H9 (cell line): ENCODE data around the gene PPIF. TPM values are rescaled to one million over a fixed set of nuclear protein-coding genes. Genes with fewer than 3 reads are reported as not detected.

Experiments used
- DNase-seq: peaks from one replicate; pipeline ENCODE4 v3.0.0-alpha.2; 2017
- H2AFZ ChIP-seq: one replicate; pipeline ENCODE4 v1.6.1; 2013; ENCODE audit warnings: mild to moderate bottlenecking, low read length, control low read depth, moderate library complexity
- H2AK5ac ChIP-seq: 2 replicates; pipeline ENCODE4 v1.6.1; 2013; ENCODE audit warnings: low read length, control low read depth, mixed read lengths; ENCODE audit not compliant: insufficient read length
- H2BK120ac ChIP-seq: one replicate; pipeline ENCODE4 v1.6.1; 2013; ENCODE audit warnings: low read depth, mild to moderate bottlenecking, low read length, control low read depth, inconsistent platforms; ENCODE audit not compliant: poor library complexity, severe bottlenecking
- H2BK12ac ChIP-seq: 2 replicates; pipeline ENCODE4 v1.6.1; 2013; ENCODE audit warnings: low read length, control low read depth, mixed read lengths, low read depth; ENCODE audit not compliant: insufficient read length
- H2BK15ac ChIP-seq: 2 replicates; pipeline ENCODE4 v1.6.1; 2013; ENCODE audit warnings: low read depth, low read length, control low read depth
- H2BK20ac ChIP-seq: one replicate; pipeline ENCODE4 v1.6.1; 2013; ENCODE audit warnings: low read depth, mild to moderate bottlenecking, low read length, control low read depth, inconsistent platforms; ENCODE audit not compliant: poor library complexity, severe bottlenecking
- H2BK5ac ChIP-seq: 2 replicates; pipeline ENCODE4 v1.6.1; 2013; ENCODE audit warnings: low read length, control low read depth, mixed read lengths; ENCODE audit not compliant: insufficient read length
- H3K14ac ChIP-seq: 2 replicates; pipeline ENCODE4 v1.6.1; 2013; ENCODE audit warnings: low read length, control low read depth; ENCODE audit not compliant: insufficient read depth
- H3K18ac ChIP-seq: 2 replicates; pipeline ENCODE4 v1.6.1; 2013; ENCODE audit warnings: low read depth, mild to moderate bottlenecking, mixed read lengths, low read length, control low read depth; ENCODE audit not compliant: insufficient read length
- H3K23ac ChIP-seq: 2 replicates; pipeline ENCODE4 v1.6.1; 2013; ENCODE audit warnings: low read length, control low read depth, mixed read lengths, low read depth; ENCODE audit not compliant: insufficient read length
- H3K23me2 ChIP-seq: 2 replicates; pipeline ENCODE4 v1.6.1; 2013; ENCODE audit warnings: low read depth, mild to moderate bottlenecking, mixed read lengths, low read length, control low read depth; ENCODE audit not compliant: insufficient read length, poor library complexity, severe bottlenecking
- H3K27ac ChIP-seq: 2 replicates; pipeline ENCODE4 v1.5.1; 2013; ENCODE audit warnings: low read length, control low read depth, mixed read lengths, low read depth; ENCODE audit not compliant: insufficient read length
- H3K27me3 ChIP-seq: 2 replicates; pipeline ENCODE4 v1.6.1; 2013; ENCODE audit warnings: low read length, control low read depth, inconsistent platforms; ENCODE audit not compliant: insufficient read depth
- H3K4ac ChIP-seq: 2 replicates; pipeline ENCODE4 v1.6.1; 2013; ENCODE audit warnings: low read depth, mild to moderate bottlenecking, control low read depth, inconsistent platforms, low read length, moderate library complexity
- H3K4me1 ChIP-seq: 2 replicates; pipeline ENCODE4 v1.6.1; 2013; ENCODE audit warnings: low read length, control low read depth, inconsistent platforms; ENCODE audit not compliant: insufficient read depth
- H3K4me2 ChIP-seq: 2 replicates; pipeline ENCODE4 v1.6.1; 2013; ENCODE audit warnings: low read length, control low read depth, mixed read lengths; ENCODE audit not compliant: insufficient read length, insufficient read depth
- H3K56ac ChIP-seq: 2 replicates; pipeline ENCODE4 v1.6.1; 2013; ENCODE audit warnings: low read depth, mild to moderate bottlenecking, mixed read lengths, low read length, control low read depth; ENCODE audit not compliant: insufficient read length
- H3K79me1 ChIP-seq: 2 replicates; pipeline ENCODE4 v1.6.1; 2013; ENCODE audit warnings: low read depth, mild to moderate bottlenecking, moderate library complexity, low read length, control low read depth, inconsistent platforms; ENCODE audit not compliant: insufficient read depth, poor library complexity, severe bottlenecking
- H3K79me2 ChIP-seq: 2 replicates; pipeline ENCODE4 v1.6.1; 2013; ENCODE audit warnings: low read length, control low read depth, inconsistent platforms; ENCODE audit not compliant: insufficient read depth
- H3K9ac ChIP-seq: 2 replicates; pipeline ENCODE4 v1.6.1; 2013; ENCODE audit warnings: low read length, control low read depth, mixed read lengths; ENCODE audit not compliant: insufficient read length; ENCODE audit errors: extremely low read depth
- H3K9me3 ChIP-seq: one replicate; pipeline ENCODE4 v1.6.1; 2013; ENCODE audit warnings: low read depth, low read length, inconsistent platforms; ENCODE audit not compliant: control insufficient read depth
- H3T11ph ChIP-seq: one replicate; pipeline ENCODE4 v1.6.1; 2013; ENCODE audit warnings: mild to moderate bottlenecking, low read length, control low read depth, inconsistent platforms
- H4K20me1 ChIP-seq: one replicate; pipeline ENCODE4 v1.6.1; 2013; ENCODE audit not compliant: control insufficient read depth, insufficient read length, insufficient read depth
- H4K5ac ChIP-seq: 2 replicates; pipeline ENCODE4 v1.6.1; 2013; ENCODE audit warnings: low read depth, mild to moderate bottlenecking, mixed read lengths, low read length, control low read depth; ENCODE audit not compliant: insufficient read length
- H4K8ac ChIP-seq: replicated peaks from 2 replicates; pipeline ENCODE4 v1.6.1; 2013; ENCODE audit warnings: low read length, control low read depth, mixed read lengths, low read depth; ENCODE audit not compliant: insufficient read length
- H4K91ac ChIP-seq: 2 replicates; pipeline ENCODE4 v1.6.1; 2013; ENCODE audit warnings: low read depth, mild to moderate bottlenecking, moderate library complexity, mixed read lengths, low read length, control low read depth; ENCODE audit not compliant: insufficient read length
- H3K27ac Mint-ChIP-seq, 3 experiments: 2 replicates in 2 of 3; 3 replicates in 1 of 3; pipeline ENCODE4 v1.8.0; 2020 to 2021; ENCODE audit warnings: mixed read lengths in 3 of 3, mild to moderate bottlenecking in 1 of 3, moderate library complexity in 1 of 3
- H3K27me3 Mint-ChIP-seq: 2 replicates; pipeline ENCODE4 v1.8.0; 2021; ENCODE audit warnings: low read depth, mild to moderate bottlenecking, moderate library complexity, mixed read lengths
- H3K36me3 Mint-ChIP-seq, 3 experiments: 2 replicates in 2 of 3; 3 replicates in 1 of 3; pipeline ENCODE4 v1.8.0; 2020 to 2021; ENCODE audit warnings: low read depth in 3 of 3, mixed read lengths in 3 of 3; ENCODE audit not compliant: insufficient read depth in 1 of 3
- H3K4me1 Mint-ChIP-seq, 2 experiments: 2 replicates each; pipeline ENCODE4 v1.8.0; 2020; ENCODE audit warnings: mixed read lengths in 2 of 2
- H3K4me3 Mint-ChIP-seq, 2 experiments: 2 replicates in 1 of 2; 3 replicates in 1 of 2; pipeline ENCODE4 v1.8.0; 2020 to 2021; ENCODE audit warnings: mild to moderate bottlenecking in 2 of 2, mixed read lengths in 2 of 2, moderate library complexity in 1 of 2
- H3K9me3 Mint-ChIP-seq, 2 experiments: 2 replicates in 1 of 2; 3 replicates in 1 of 2; pipeline ENCODE4 v1.8.0; 2020; ENCODE audit warnings: mild to moderate bottlenecking in 2 of 2, mixed read lengths in 2 of 2, moderate library complexity in 1 of 2
- WGBS: extraction: QIAGEN DNeasy Blood & Tissue Kit; methylation state at CpG from one replicate; pipeline ENCODE4 v1.1.7; 2013; ENCODE audit warnings: missing lambda C conversion rate, low lambda C conversion rate, mixed read lengths; ENCODE audit not compliant: insufficient read length; ENCODE audit errors: extremely low coverage; 5-methylcytosine and 5-hydroxymethylcytosine counted together
- total RNA-seq: library from RNA; stranded (reverse); gene quantifications from 2 replicates; pipeline ENCODE4 v1.2.1, GENCODE V29; 2021
- TF ChIP-seq, protein P1 (sequence below): fragments of 200-600 bp; sonication (generic); conservative IDR thresholded peaks from 3 replicates; pipeline ENCODE4 v1.8.0; 2021; ENCODE audit warnings: antibody characterized with exemption, mild to moderate bottlenecking

PPIF gene
- total RNA-seq, 1 experiment from 2014 or later, result 79.7 TPM

DNA sequence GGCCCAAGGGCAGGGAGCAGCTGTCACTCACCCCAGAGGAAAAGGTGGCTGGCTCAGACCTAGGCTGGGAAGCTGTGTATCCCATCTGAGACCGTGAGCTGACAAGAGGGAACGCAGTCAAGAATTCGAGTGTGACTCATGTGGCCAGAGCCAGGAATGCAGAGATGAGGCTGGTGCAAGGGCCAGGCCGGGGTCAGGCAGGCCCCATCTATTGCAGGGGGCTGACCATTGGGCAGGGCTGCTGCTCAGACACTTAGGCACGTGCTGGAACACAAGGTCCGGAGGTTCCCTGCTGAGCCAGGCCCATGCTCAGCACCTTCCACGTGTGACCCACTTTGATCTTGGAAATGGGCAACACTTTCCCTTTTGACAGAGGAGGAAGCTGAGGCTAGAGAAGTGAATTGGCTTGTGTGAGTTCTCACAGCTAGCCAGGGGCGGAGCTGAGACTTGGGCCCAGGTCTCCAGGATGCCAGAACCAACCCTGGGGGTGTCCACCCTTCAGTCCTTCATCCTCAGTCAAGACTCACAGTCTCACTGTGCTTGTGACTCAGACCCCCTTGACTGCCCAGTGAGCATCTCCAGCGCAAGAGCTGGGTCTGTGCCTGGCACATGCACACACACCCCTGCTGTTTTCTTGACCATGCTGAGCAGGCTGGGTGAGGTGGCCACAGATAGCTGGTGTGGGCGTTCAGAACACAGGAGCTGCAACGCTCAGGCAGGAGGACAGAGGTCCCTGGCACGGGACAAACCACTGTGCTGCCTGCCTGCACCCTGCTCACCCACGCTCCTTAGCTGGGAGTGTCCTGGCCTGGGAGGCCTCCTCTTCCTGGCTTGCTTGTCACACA lies 47.6 kb upstream of the PPIF start:
- H3K27me3 ChIP-seq, result no peaks in the 10 kb centered on the region
- H2BK120ac ChIP-seq, result no peak overlapping the region
- Mint-ChIP-seq H3K27me3 (no peaks in the 10 kb centered on the region), H3K36me3 (peaks cover 33 to 88% (median 72%) of the 10 kb centered on the region in 3 experiments), H3K4me3 (no peak overlapping the region), H3K9me3 (no peaks in the 10 kb centered on the region), H3K4me1 (no peaks in the 10 kb centered on the region), H3K27ac (no peak overlapping the region)
- no peak overlapping the region for H2BK12ac ChIP-seq
- H3K56ac ChIP-seq, result no peak overlapping the region
- H3K79me2 ChIP-seq, result no peaks in the 10 kb centered on the region
- no peaks in the 10 kb centered on the region for H3K79me1 ChIP-seq
- H3K9ac ChIP-seq, result no peak overlapping the region
- H3K4me1 ChIP-seq, result no peaks in the 10 kb centered on the region
- no peak overlapping the region for H3K23ac ChIP-seq
- H2AK5ac ChIP-seq, result no peak overlapping the region
- no CpG with 5 or more reads among the region's 13 CpGs for whole genome bisulfite sequencing
- H2BK15ac ChIP-seq, result no peak overlapping the region
- H3K4ac ChIP-seq, result no peak overlapping the region
- H3K23me2 ChIP-seq, result peaks cover 3% of the 10 kb centered on the region
- no peak overlapping the region for H4K8ac ChIP-seq
- no peak overlapping the region for H4K5ac ChIP-seq
- no peak overlapping the region for H3K14ac ChIP-seq
- H3K27ac ChIP-seq, result no peak overlapping the region
- H2BK5ac ChIP-seq, result no peak overlapping the region
- H3K9me3 ChIP-seq, result no peaks in the 10 kb centered on the region
- no peaks in the 10 kb centered on the region for H4K20me1 ChIP-seq
- DNase-seq, result no peak
- TF ChIP-seq, protein P1, sequence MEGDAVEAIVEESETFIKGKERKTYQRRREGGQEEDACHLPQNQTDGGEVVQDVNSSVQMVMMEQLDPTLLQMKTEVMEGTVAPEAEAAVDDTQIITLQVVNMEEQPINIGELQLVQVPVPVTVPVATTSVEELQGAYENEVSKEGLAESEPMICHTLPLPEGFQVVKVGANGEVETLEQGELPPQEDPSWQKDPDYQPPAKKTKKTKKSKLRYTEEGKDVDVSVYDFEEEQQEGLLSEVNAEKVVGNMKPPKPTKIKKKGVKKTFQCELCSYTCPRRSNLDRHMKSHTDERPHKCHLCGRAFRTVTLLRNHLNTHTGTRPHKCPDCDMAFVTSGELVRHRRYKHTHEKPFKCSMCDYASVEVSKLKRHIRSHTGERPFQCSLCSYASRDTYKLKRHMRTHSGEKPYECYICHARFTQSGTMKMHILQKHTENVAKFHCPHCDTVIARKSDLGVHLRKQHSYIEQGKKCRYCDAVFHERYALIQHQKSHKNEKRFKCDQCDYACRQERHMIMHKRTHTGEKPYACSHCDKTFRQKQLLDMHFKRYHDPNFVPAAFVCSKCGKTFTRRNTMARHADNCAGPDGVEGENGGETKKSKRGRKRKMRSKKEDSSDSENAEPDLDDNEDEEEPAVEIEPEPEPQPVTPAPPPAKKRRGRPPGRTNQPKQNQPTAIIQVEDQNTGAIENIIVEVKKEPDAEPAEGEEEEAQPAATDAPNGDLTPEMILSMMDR, result no peak
- H3T11ph ChIP-seq, result no peak overlapping the region
- no peak overlapping the region for H3K18ac ChIP-seq
- H4K91ac ChIP-seq, result no peak overlapping the region
- H2AFZ ChIP-seq, result no peak overlapping the region
- H2BK20ac ChIP-seq, result no peak overlapping the region
- H3K4me2 ChIP-seq, result no peak overlapping the region
